HepG2 (cell line): Measurements from ENCODE around the gene WSB2. TPM values are rescaled to one million over a fixed set of nuclear protein-coding genes. Genes with fewer than 3 reads are reported as not detected.
A peak's percentile ranks its signal among the peaks of the same experiment; 100 is the strongest.

Source experiments
- E2F1 ChIP-seq: sonication (generic); formaldehyde crosslinking; IDR thresholded peaks from 2 replicates; pipeline ENCODE4 v1.5.0; 2020; ENCODE audit warnings: missing genetic modification reagents
- FIP1L1 ChIP-seq: fragments of 200-400 bp; formaldehyde crosslinking; IDR thresholded peaks from 2 replicates; pipeline ENCODE4 v1.6.1; 2018; ENCODE audit warnings: low read depth, mild to moderate bottlenecking, low read length, moderate library complexity, borderline replicate concordance; ENCODE audit not compliant: insufficient read depth
- FOXK1 ChIP-seq: sonication (generic); formaldehyde crosslinking; IDR thresholded peaks from 2 replicates; pipeline ENCODE4 v1.4.0; 2020; ENCODE audit warnings: low read depth, missing genetic modification reagents, borderline replicate concordance
- GLMP ChIP-seq: sonication (generic); formaldehyde crosslinking; IDR thresholded peaks from 2 replicates; pipeline ENCODE4 v1.9.0; 2021; ENCODE audit warnings: missing genetic modification reagents, mild to moderate bottlenecking, borderline replicate concordance
- KAT2B ChIP-seq: fragments of 150-350 bp; IDR thresholded peaks from 2 replicates; pipeline ENCODE4 v1.6.1; 2014; ENCODE audit warnings: low read depth, low read length, borderline replicate concordance
- MEF2D ChIP-seq: sonication (generic); formaldehyde crosslinking; IDR thresholded peaks from 2 replicates; pipeline ENCODE4 v1.5.1; 2020; ENCODE audit warnings: mild to moderate bottlenecking, missing genetic modification reagents
- MZF1 ChIP-seq: sonication (generic); formaldehyde crosslinking; IDR thresholded peaks from 2 replicates; pipeline ENCODE4 v1.8.1; 2023; ENCODE audit warnings: mild to moderate bottlenecking, missing genetic modification reagents, borderline replicate concordance
- RBM39 ChIP-seq: fragments of 200-400 bp; formaldehyde crosslinking; IDR thresholded peaks from one replicate; pipeline ENCODE4 v1.6.1; 2018; ENCODE audit warnings: antibody characterized with exemption, mild to moderate bottlenecking, low read depth, low read length; ENCODE audit not compliant: poor library complexity, severe bottlenecking
- SIN3A ChIP-seq: IDR thresholded peaks from 2 replicates; pipeline ENCODE4 v1.6.1; 2011; ENCODE audit warnings: low read depth, mild to moderate bottlenecking, control low read depth, low read length, borderline replicate concordance
- TAF1 ChIP-seq: sonication (generic); formaldehyde crosslinking; IDR thresholded peaks from 2 replicates; pipeline ENCODE4 v1.4.0; 2020; ENCODE audit warnings: missing genetic modification reagents
- THAP11 ChIP-seq: IDR thresholded peaks from 2 replicates; pipeline ENCODE4 v1.6.1; 2016; ENCODE audit warnings: missing biosample characterization, missing genetic modification reagents
- UBTF ChIP-seq: sonication (generic); formaldehyde crosslinking; IDR thresholded peaks from 2 replicates; pipeline ENCODE4 v1.4.0; 2020; ENCODE audit warnings: mild to moderate bottlenecking, missing genetic modification reagents
- ZNF276 ChIP-seq: sonication (generic); formaldehyde crosslinking; IDR thresholded peaks from 2 replicates; pipeline ENCODE4 v1.4.0; 2020; ENCODE audit warnings: mild to moderate bottlenecking, low read depth, missing genetic modification reagents
- ZNF503 ChIP-seq: sonication (generic); formaldehyde crosslinking; IDR thresholded peaks from 2 replicates; pipeline ENCODE4 v1.4.0; 2020; ENCODE audit warnings: missing genetic modification reagents
- ZNF644 ChIP-seq: IDR thresholded peaks from 2 replicates; pipeline ENCODE4 v1.6.1; 2016; ENCODE audit warnings: low read depth
- ZNF720 ChIP-seq: sonication (generic); formaldehyde crosslinking; IDR thresholded peaks from 2 replicates; pipeline ENCODE4 v1.4.0; 2020; ENCODE audit warnings: missing genetic modification reagents
- ZNF800 ChIP-seq: sonication (generic); formaldehyde crosslinking; IDR thresholded peaks from 2 replicates; pipeline ENCODE4 v1.4.0; 2020; ENCODE audit warnings: missing genetic modification reagents
- ZNF879 ChIP-seq: sonication (generic); formaldehyde crosslinking; IDR thresholded peaks from 2 replicates; pipeline ENCODE4 v1.8.1; 2023; ENCODE audit warnings: missing genetic modification reagents
- polyA plus RNA-seq, 8 experiments: library from polyadenylated mRNA; depleted of rRNA in 3 of 8; stranded (reverse) in 7 of 8; unstranded in 1 of 8; fragments of >200 nt; fragmentation: Illumina TruSeq in 4 of 8; extraction: Trizol in 4 of 8; gene quantifications; 2 replicates each; pipeline versions ENCODE4 v1.2.1 to v1.2.3, GENCODE V29; 2011 to 2016; ENCODE audit warnings: low read depth in 4 of 8, missing spikeins in 1 of 8, mixed read lengths in 1 of 8; ENCODE audit not compliant: insufficient read depth in 1 of 8
- total RNA-seq, 5 experiments: library from RNA; depleted of rRNA; stranded (reverse); fragments of >200 nt; fragmentation: Illumina TruSeq; extraction: Trizol; gene quantifications; 2 replicates each; pipeline ENCODE4 v1.2.3, GENCODE V29; 2016; ENCODE audit warnings: low read depth in 1 of 5

Gene WSB2
- total and polyA plus RNA-seq, 2 of the 13 experiments (the other 11 are each of a cell fraction or from before 2014, with no cell fraction given) = 31.0 to 82.8 TPM

GRCh38 chr12:118103601-118104382 is 42.8 kb upstream of the WSB2 start, which contains the start of gene VSIG10 (continued):
- TF ChIP-seq ZNF503 (CRISPR knock-in tag) = 0 out of 2 replicates have a peak, but pooled peaks have one; percentile 45
- no peak for TF ChIP-seq ZNF644 (CRISPR knock-in tag)
- TF ChIP-seq MEF2D (CRISPR knock-in tag) = no peak
- TF ChIP-seq ZNF800 (CRISPR knock-in tag) = peak; percentile 94
- no peak for TF ChIP-seq MZF1 (CRISPR knock-in tag)
- TF ChIP-seq FOXK1 (CRISPR knock-in tag) = 0 out of 2 replicates have a peak, but pooled peaks have one; percentile 40
- no peak for TF ChIP-seq KAT2B
- TF ChIP-seq GLMP (CRISPR knock-in tag) = no peak
- TF ChIP-seq ZNF879 = no peak
- peak; percentile 80; the same call in 1 of the 2 replicates for TF ChIP-seq TAF1 (CRISPR knock-in tag)
- TF ChIP-seq THAP11 (CRISPR knock-in tag) = peak; percentile 56; the same call in 1 of the 2 replicates
- peak; percentile 70 for TF ChIP-seq E2F1 (CRISPR knock-in tag)
- TF ChIP-seq SIN3A = peak; percentile 56; the same call in 1 of the 2 replicates
- no peak for TF ChIP-seq FIP1L1
- TF ChIP-seq ZNF720 (CRISPR knock-in tag) = no peak
- TF ChIP-seq UBTF (CRISPR knock-in tag) = peak; percentile 96
- peak; percentile 66 for TF ChIP-seq RBM39
- TF ChIP-seq ZNF276 (CRISPR knock-in tag) = no peak
